Activated CD8-positive, alpha-beta T cell treated with anti-CD3 and anti-CD28 coated beads for 36 hours (primary cell): ENCODE measurements around the gene VPS54. TPM values are rescaled to one million over a fixed set of nuclear protein-coding genes. Genes with fewer than 3 reads are reported as not detected.

Experiments used
- ATAC-seq: fragments of 200-7000 bp; cut with Tn5 transposase; one replicate; pipeline ENCODE4 v1.10.0; 2021; ENCODE audit warnings: mild to moderate bottlenecking, moderate library complexity
- CTCF ChIA-PET: fragments of 350-600 bp; sonication (Branson Sonifier 250); formaldehyde crosslinking; loops from one replicate; lab custom pipeline; 2021; ENCODE audit warnings: antibody characterized with exemption; lab: Charles Lee
- POLR2A ChIA-PET: fragments of 350-600 bp; sonication (Branson Sonifier 250); formaldehyde crosslinking; loops from one replicate; lab custom pipeline; 2021; ENCODE audit warnings: antibody characterized with exemption; lab: Charles Lee
- DNase-seq: peaks from one replicate; pipeline ENCODE4 v3.0.0-alpha.2; 2020
- H3K27ac Mint-ChIP-seq: one replicate; pipeline ENCODE4 v1.8.0; 2021; ENCODE audit warnings: mild to moderate bottlenecking, mixed read lengths
- H3K27me3 Mint-ChIP-seq: one replicate; pipeline ENCODE4 v1.8.0; 2021; ENCODE audit warnings: mixed read lengths
- H3K36me3 Mint-ChIP-seq: one replicate; pipeline ENCODE4 v1.8.0; 2021; ENCODE audit warnings: low read depth, mixed read lengths
- H3K4me1 Mint-ChIP-seq: one replicate; pipeline ENCODE4 v1.8.0; 2021; ENCODE audit warnings: low read depth, mixed read lengths
- H3K4me3 Mint-ChIP-seq: one replicate; pipeline ENCODE4 v1.8.0; 2021; ENCODE audit warnings: mild to moderate bottlenecking, moderate library complexity, mixed read lengths
- H3K9me3 Mint-ChIP-seq: one replicate; pipeline ENCODE4 v1.8.0; 2021; ENCODE audit warnings: mixed read lengths
- CTCF ChIP-seq: fragments of 200-600 bp; IDR thresholded peaks from one replicate; pipeline ENCODE4 v1.8.0; 2022; ENCODE audit warnings: antibody characterized with exemption, mild to moderate bottlenecking
- intact Hi-C: fragments of 100-400 bp; cut with micrococcal nuclease; formaldehyde crosslinking; loops from one replicate; pipeline ENCODE4 v1.10.0; 2022
- total RNA-seq, 2 experiments: library from RNA; stranded (reverse); gene quantifications; one replicate each; pipeline ENCODE4 v1.2.3, GENCODE V29; 2021

VPS54 gene
- 1 to 10 TPM; 8.9 to 9.4 TPM for total RNA-seq

DNA sequence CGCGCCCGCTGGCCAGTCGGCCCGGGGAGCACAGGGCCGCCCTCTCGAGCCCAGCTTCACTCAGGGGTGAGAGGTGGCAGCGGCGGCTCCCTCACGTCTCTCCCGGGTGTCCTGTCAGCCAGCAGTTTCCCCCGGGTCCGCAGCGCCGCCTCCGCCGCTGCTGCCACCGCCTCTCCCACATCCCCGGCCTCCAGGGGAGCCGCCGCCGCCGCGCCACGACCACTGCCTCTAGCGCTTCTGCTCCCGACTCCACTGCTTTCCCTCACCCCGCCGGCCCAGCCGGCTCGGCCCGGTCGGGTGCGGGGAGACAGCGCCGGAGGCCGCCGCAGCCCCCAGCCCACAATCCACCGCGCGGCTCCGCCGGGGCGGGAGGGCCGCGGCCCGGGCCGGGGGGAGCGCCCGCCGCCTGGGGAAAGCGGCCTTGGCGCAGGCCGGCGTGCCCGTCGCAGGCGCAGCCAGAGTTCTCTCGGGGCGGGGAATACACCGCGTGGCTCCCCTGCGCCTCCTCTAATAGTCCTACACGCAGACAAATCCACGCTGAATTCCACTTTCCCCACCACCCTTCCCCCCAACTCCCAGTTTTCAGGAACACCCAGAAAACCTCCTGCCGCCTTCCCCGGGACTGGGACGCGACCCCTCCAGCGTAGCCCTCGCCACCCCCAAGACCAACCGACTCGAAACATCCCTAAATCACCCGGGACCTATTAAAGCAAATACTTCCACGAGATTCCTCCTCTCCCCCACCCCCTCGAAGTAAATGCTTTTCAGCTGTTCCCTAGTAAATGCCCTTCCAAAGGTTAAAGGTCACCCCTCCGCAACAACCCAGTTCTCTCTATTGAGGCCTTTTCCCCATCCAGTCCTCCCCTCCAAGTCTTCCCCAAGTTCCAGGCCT is at the start of gene VPS54:
Gene VPS54, minus strand, starts transcription at position 346 of the 892 bp plus-strand sequence. CDS start 35,429 bp downstream, outside the sequence.
- Mint-ChIP-seq H3K4me1 (peaks cover 41% of the 10 kb centered on the region), H3K36me3 (peaks cover 8% of the 10 kb centered on the region), H3K9me3 (no peaks in the 10 kb centered on the region), H3K27me3 (no peaks in the 10 kb centered on the region), H3K4me3 (peak within 1 kb of the TSS; percentile 96), H3K27ac (peak within 1 kb of the TSS; percentile 96)
- intact Hi-C loops: no loop called here
- CTCF ChIA-PET: no interaction called here
- DNase-seq: peak; percentile 59
- POLR2A ChIA-PET: interaction anchor here (0.6 to 1.0 kb wide), 3 partner anchors 122 to 430 kb away, joined by 3 to 4 read pairs (median 3); no protein-coding TSS in a partner anchor
- no peak for TF ChIP-seq CTCF
- peak; percentile 76 for ATAC-seq

DNA sequence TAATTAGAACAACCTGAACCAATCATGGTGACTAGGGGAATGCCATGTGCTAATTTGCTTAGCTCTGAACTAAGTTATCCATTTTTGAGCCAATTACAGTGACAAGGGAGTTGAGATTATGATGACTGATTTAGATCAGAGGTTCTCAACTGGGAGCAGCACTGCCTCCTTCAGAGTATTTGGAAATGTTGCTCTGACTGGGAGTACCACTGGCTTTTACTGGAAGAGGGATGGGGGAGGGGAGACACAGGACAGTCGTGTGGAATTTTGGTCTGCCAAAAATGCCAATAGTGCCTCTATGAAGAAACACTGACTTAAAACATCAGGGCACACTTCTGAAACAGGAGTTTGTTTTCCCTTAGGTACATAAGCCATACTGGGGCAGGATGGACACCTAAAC is 48.1 kb upstream of the VPS54 start:
- no peak overlapping the region for H3K27ac Mint-ChIP-seq
- H3K4me1 Mint-ChIP-seq: peaks cover 30% of the 10 kb centered on the region
- ChIA-PET CTCF (no interaction called here), POLR2A (no interaction called here)
- DNase-seq (no peak), ATAC-seq (no peak)
- H3K9me3 Mint-ChIP-seq: no peaks in the 10 kb centered on the region
- TF ChIP-seq CTCF: no peak
- H3K4me3 Mint-ChIP-seq: no peak overlapping the region
- intact Hi-C loops: no loop called here
- peaks cover 2% of the 10 kb centered on the region for H3K36me3 Mint-ChIP-seq
- no peaks in the 10 kb centered on the region for H3K27me3 Mint-ChIP-seq

DNA sequence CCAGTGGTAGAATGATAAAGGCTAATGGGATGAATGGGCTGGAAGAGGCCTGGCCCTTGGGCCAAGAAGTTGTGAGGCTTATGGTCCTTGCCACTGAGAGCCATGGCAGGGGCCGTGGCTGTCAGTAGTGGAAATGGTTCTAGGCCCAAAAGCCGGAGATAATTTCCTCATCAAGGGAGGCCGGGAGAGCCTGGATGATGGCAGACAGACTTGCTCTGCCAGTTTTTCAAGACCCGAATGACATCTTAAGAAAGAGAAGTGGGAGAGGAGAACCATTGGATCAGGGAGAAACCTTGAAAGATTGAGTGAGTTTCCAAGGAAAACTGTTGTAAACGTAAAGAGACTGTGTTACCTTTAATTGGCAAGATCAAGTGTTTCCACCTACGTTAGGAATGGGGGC is 46.3 kb upstream of the VPS54 start:
- peaks cover 2% of the 10 kb centered on the region for H3K36me3 Mint-ChIP-seq
- TF ChIP-seq CTCF: no peak
- no peaks in the 10 kb centered on the region for H3K9me3 Mint-ChIP-seq
- DNase-seq: no peak
- ATAC-seq: no peak
- intact Hi-C loops: no loop called here
- peaks cover 31% of the 10 kb centered on the region for H3K4me1 Mint-ChIP-seq
- CTCF ChIA-PET: interaction anchor here (1.1 to 1.8 kb wide), 3 partner anchors 9 to 265 kb away, joined by 3 to 4 read pairs (median 3); no protein-coding TSS in a partner anchor
- POLR2A ChIA-PET: interaction anchor here (1.0 to 1.3 kb wide), 2 partner anchors 35 to 87 kb away, joined by 3 read pairs; no protein-coding TSS in a partner anchor
- H3K27me3 Mint-ChIP-seq: no peaks in the 10 kb centered on the region
- H3K27ac Mint-ChIP-seq: peak overlapping the region; percentile 6
- no peak overlapping the region for H3K4me3 Mint-ChIP-seq

- ChIA-PET CTCF (interaction anchor here (1.8 to 2.7 kb wide), 2 partner anchors 9 to 264 kb away, joined by 4 to 13 read pairs; no protein-coding TSS in a partner anchor), POLR2A (interaction anchor here (0.6 to 2.2 kb wide), 4 partner anchors 45 to 425 kb away, joined by 3 to 8 read pairs (median 3); no protein-coding TSS in a partner anchor)
- H3K27ac Mint-ChIP-seq: peak overlapping the region; percentile 14
- no peaks in the 10 kb centered on the region for H3K27me3 Mint-ChIP-seq
- DNase-seq (no peak), ATAC-seq (no peak)
- peaks cover 31% of the 10 kb centered on the region for H3K4me1 Mint-ChIP-seq
- no peak overlapping the region for H3K4me3 Mint-ChIP-seq
- TF ChIP-seq CTCF: no peak
- peaks cover 2% of the 10 kb centered on the region for H3K36me3 Mint-ChIP-seq
- intact Hi-C loops: no loop called here
- H3K9me3 Mint-ChIP-seq: no peaks in the 10 kb centered on the region
Measured at GRCh38 chr2:64063924-64064331, 44.7 kb upstream of the VPS54 start.
